GM13976 (cell line): ENCODE data around the gene TUB.

Source experiments
- DNase-seq: peaks from one replicate; pipeline ENCODE4 v3.0.0; 2012; ENCODE audit warnings: low spot score
- CTCF ChIP-seq: IDR thresholded peaks from 2 replicates; pipeline ENCODE4 v1.5.1; 2012; ENCODE audit warnings: borderline replicate concordance, mild to moderate bottlenecking; ENCODE audit not compliant: insufficient read depth; ENCODE audit errors: extremely low read depth, missing control alignments, control extremely low read depth
- in situ Hi-C: fragments of 300-500 bp; cut with MboI; formaldehyde crosslinking; loops from one replicate; pipeline ENCODE4 v1.12.0; 2022; ENCODE audit warnings: low sequenced_read_pairs, mixed read lengths, inconsistent platforms; ENCODE audit not compliant: unreplicated experiment

Gene TUB

GRCh38 chr11:8034106-8034585, 46.9 kb upstream of the TUB start:
- no peak for TF ChIP-seq CTCF
- in situ Hi-C loops, result no loop called here

GRCh38 chr11:8034604-8035190, 46.3 kb upstream of the TUB start:
- in situ Hi-C loops, result no loop called here
- TF ChIP-seq CTCF, result no peak
- DNase-seq, result no peak

More at GRCh38 chr11:8034106-8034585, 46.9 kb upstream of the TUB start:
- no peak for DNase-seq

GRCh38 chr11:8035200-8035855, 45.7 kb upstream of the TUB start:
- no peak for TF ChIP-seq CTCF
- no peak for DNase-seq
- in situ Hi-C loops, result no loop called here

- in situ Hi-C loops, result no loop called here
- TF ChIP-seq CTCF, result no peak
- no peak for DNase-seq
Observed at GRCh38 chr11:8036002-8036802, 44.8 kb upstream of the TUB start.

- in situ Hi-C loops, result no loop called here
- DNase-seq, result no peak
- no peak for TF ChIP-seq CTCF
Observed at GRCh38 chr11:8036986-8037385, 44.0 kb upstream of the TUB start.

- in situ Hi-C loops, result no loop called here
- no peak for TF ChIP-seq CTCF
- no peak for DNase-seq
Observed at GRCh38 chr11:8038393-8038792, 42.6 kb upstream of the TUB start.
